ENCODE results near the gene PSKH1.
"Not testable (repeated sequence)": the region's sequence is repeated elsewhere in the genome, so short reads cannot be mapped to it uniquely, and the experiment has no call there.

Gene PSKH1

GRCh38 chr16:67964477-67965131 is 71.5 kb downstream of the PSKH1 start:
- FAIRE-seq = no peak

- FAIRE-seq = no peak
These were observed 72.9 kb downstream of the PSKH1 start for GRCh38 chr16:67965668-67966548.

DNA sequence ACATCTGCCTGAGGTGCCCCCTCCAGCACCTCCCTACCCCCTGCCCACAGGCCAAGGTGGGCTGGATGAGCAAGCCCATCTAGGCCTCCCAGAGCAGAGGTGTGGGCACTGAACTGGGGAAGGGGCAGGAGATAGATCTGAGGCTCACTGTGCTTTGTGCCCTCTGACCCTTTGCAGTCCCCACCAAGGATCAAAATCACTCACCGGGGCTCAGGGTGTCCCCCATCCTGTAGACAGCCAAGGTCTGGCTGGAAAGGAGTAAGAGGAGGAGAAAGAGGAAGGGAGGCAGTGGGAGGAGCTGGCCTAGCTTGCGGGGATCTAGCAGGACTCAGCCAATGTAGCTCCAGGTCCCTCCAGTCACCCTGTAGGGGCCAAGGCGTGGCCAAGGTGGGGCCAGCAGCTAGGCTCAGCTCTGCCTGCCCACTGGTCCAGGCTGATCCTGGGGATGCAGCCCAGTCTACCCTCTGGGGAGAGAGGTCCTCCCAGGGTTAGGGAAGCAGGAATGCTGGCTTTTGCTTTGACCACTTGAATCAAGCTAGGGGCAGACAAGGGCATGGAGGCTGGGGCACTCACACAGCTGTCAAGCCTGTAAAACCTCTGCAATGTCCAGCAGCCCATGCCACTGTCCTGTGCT is 73.6 kb downstream of the PSKH1 start:
- no peak for FAIRE-seq

GRCh38 chr16:67967183-67967957 is 74.3 kb downstream of the PSKH1 start:
- no peak for FAIRE-seq

GRCh38 chr16:67967958-67968399 is 74.9 kb downstream of the PSKH1 start:
- FAIRE-seq = no peak

- no peak for FAIRE-seq
These were observed 75.6 kb downstream of the PSKH1 start, which contains the start of gene SLC12A4 for GRCh38 chr16:67968400-67969253. Gene SLC12A4 (minus strand): TSS chr16:67968637. CDS start chr16:67968553, 84 bp downstream.

GRCh38 chr16:67969254-67970039 is 76.4 kb downstream of the PSKH1 start:
- no peak for FAIRE-seq

DNA sequence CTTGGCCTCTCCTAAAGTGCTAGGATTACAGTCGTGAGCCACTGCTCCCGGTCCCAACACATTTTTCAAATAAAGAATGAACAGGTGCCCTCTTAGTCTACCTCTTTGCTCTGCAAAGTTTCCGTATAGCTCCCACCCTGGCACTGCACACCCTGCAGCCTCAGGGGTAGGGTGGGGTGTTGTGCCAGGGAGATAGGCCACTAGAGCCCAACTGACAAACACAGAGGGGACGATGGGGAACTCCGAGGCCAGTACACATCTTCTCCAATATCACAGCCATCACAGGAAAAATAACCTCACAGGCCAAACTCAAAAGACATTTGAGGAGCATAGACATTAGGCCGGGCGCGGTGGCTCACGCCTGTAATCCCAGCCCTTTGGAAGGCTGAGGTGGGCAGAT is 78.1 kb downstream of the PSKH1 start:
- no peak for FAIRE-seq

- FAIRE-seq = not testable (repeated sequence)
These were observed 79.2 kb downstream of the PSKH1 start for GRCh38 chr16:67972285-67972684.

- no peak for FAIRE-seq
These were observed 82.5 kb downstream of the PSKH1 start for GRCh38 chr16:67975321-67976105.

GRCh38 chr16:67976205-67976604 is 83.2 kb downstream of the PSKH1 start:
- FAIRE-seq = no peak

- no peak for FAIRE-seq
These were observed 84.0 kb downstream of the PSKH1 start for GRCh38 chr16:67977005-67977404.

DNA sequence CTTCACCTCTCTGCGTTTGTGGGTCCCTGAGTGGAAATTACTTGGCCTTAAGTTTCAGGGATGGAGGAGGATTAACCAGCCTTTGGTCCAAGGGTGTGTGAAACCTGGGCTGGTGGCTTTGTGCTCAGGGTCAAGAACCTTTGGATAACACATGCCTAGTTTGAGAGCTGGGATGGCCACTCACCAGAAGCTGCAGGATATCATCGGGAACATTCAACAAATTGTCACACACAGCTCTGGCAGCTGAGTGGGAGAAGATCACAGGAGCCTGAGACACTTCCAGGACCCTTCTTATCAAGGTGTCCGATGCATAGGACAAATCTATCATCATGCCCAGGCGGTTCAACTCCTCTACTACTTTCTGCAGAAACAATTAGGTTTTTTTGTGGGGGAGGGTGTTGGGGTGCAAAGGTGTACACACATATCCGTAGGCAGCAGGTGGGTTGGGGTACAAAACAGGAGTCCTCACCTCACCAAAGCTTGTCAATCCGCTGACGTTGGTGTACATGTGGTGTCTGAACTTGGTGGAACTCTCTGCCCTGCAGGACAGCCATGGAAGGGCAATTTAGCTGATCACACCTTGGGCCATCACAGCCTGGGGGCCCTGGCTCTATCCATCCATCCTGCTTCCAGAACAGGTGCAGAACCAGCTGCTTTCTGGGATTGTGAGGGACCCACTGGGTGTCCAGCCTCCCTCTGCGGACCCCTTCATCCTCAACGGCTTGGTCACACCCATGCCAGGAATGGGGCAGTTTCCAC is 84.6 kb downstream of the PSKH1 start:
- no peak for FAIRE-seq

Data from islet of Langerhans (tissue), 1 donor.